OCI-LY1 (cell line): ENCODE measurements around the gene DNAAF8.

Experiments
- CTCF ChIP-seq: fragments of 200-600 bp; sonication (generic), shearing (Covaris generic); IDR thresholded peaks from 2 replicates; pipeline ENCODE4 v1.5.1; 2017; ENCODE audit warnings: mild to moderate bottlenecking, antibody characterized with exemption, low read length, moderate library complexity, mixed read lengths
- EZH2 ChIP-seq: fragments of 200-600 bp; sonication (generic), shearing (Covaris generic); IDR thresholded peaks from 2 replicates; pipeline ENCODE4 v1.8.0; 2017; ENCODE audit warnings: borderline replicate concordance, mixed run types, mild to moderate bottlenecking, antibody characterized with exemption, low read length, moderate library complexity, mixed read lengths

GRCh38 chr16:4797805-4798252, 63.5 kb downstream of the DNAAF8 start:
- TF ChIP-seq CTCF (no peak), EZH2 (no peak)
